HepG2 (cell line): ENCODE measurements around the gene ZDHHC16. TPM values are rescaled to one million over a fixed set of nuclear protein-coding genes. Genes with fewer than 3 reads are reported as not detected.

Source experiments
- CEBPG ChIP-seq: IDR thresholded peaks from 2 replicates; pipeline ENCODE4 v1.6.1; 2016
- E2F2 ChIP-seq: sonication (generic); formaldehyde crosslinking; IDR thresholded peaks from 2 replicates; pipeline ENCODE4 v1.4.0; 2020; ENCODE audit warnings: missing genetic modification reagents, borderline replicate concordance
- MBNL3 ChIP-seq: fragments of 250-450 bp; sonication (Bioruptor Pico); conservative IDR thresholded peaks from 2 replicates; pipeline ENCODE4 v1.8.0; 2022; ENCODE audit warnings: mild to moderate bottlenecking, inconsistent platforms
- MIXL1 ChIP-seq: IDR thresholded peaks from 2 replicates; pipeline ENCODE4 v1.6.1; 2016
- MTA3 ChIP-seq: sonication (generic); formaldehyde crosslinking; IDR thresholded peaks from 2 replicates; pipeline ENCODE4 v1.4.0; 2020; ENCODE audit warnings: missing genetic modification reagents
- MTERF4 ChIP-seq: sonication (generic); formaldehyde crosslinking; IDR thresholded peaks from 2 replicates; pipeline ENCODE4 v1.8.0; 2023; ENCODE audit warnings: mild to moderate bottlenecking, missing genetic modification reagents
- NFATC3 ChIP-seq: sonication (generic); formaldehyde crosslinking; IDR thresholded peaks from 2 replicates; pipeline ENCODE4 v1.5.1; 2020; ENCODE audit warnings: mild to moderate bottlenecking, missing genetic modification reagents
- NFE2L2 ChIP-seq: fragments of 150-350 bp; IDR thresholded peaks from 2 replicates; pipeline ENCODE4 v1.6.1; 2014; ENCODE audit warnings: low read length
- NR1H2 ChIP-seq: sonication (generic); formaldehyde crosslinking; IDR thresholded peaks from 2 replicates; pipeline ENCODE4 v1.8.1; 2022; ENCODE audit warnings: low read depth, missing genetic modification reagents, borderline replicate concordance
- PRDM4 ChIP-seq: sonication (generic); formaldehyde crosslinking; IDR thresholded peaks from 2 replicates; pipeline ENCODE4 v1.9.0; 2021; ENCODE audit warnings: missing genetic modification reagents, borderline replicate concordance
- RAD21 ChIP-seq: fragments of 450-650 bp; formaldehyde crosslinking; IDR thresholded peaks from 2 replicates; pipeline ENCODE4 v1.5.0; 2020; ENCODE audit warnings: mild to moderate bottlenecking
- SAP130 ChIP-seq: IDR thresholded peaks from 2 replicates; pipeline ENCODE4 v1.6.1; 2016; ENCODE audit warnings: low read depth
- ZC3H4 ChIP-seq: sonication (generic); formaldehyde crosslinking; IDR thresholded peaks from 2 replicates; pipeline ENCODE4 v1.4.0; 2020; ENCODE audit warnings: missing genetic modification reagents, borderline replicate concordance
- ZMYM4 ChIP-seq: sonication (generic); formaldehyde crosslinking; IDR thresholded peaks from 2 replicates; pipeline ENCODE4 v1.8.1; 2023; ENCODE audit warnings: mild to moderate bottlenecking, missing genetic modification reagents
- ZNF292 ChIP-seq: sonication (generic); formaldehyde crosslinking; IDR thresholded peaks from 2 replicates; pipeline ENCODE4 v1.8.1; 2022; ENCODE audit warnings: mild to moderate bottlenecking, low read depth, missing genetic modification reagents, borderline replicate concordance
- ZNF34 ChIP-seq: sonication (generic); formaldehyde crosslinking; IDR thresholded peaks from 2 replicates; pipeline ENCODE4 v1.4.0; 2020; ENCODE audit warnings: mild to moderate bottlenecking, missing genetic modification reagents, borderline replicate concordance
- ZNF747 ChIP-seq: sonication (generic); formaldehyde crosslinking; IDR thresholded peaks from 2 replicates; pipeline ENCODE4 v1.8.1; 2023; ENCODE audit warnings: missing genetic modification reagents, mild to moderate bottlenecking, borderline replicate concordance
- polyA plus RNA-seq, 8 experiments: library from polyadenylated mRNA; depleted of rRNA in 3 of 8; stranded (reverse) in 7 of 8; unstranded in 1 of 8; fragments of >200 nt; fragmentation: Illumina TruSeq in 4 of 8; extraction: Trizol in 4 of 8; gene quantifications; 2 replicates each; pipeline versions ENCODE4 v1.2.1 to v1.2.3, GENCODE V29; 2011 to 2016; ENCODE audit warnings: low read depth in 4 of 8, missing spikeins in 1 of 8, mixed read lengths in 1 of 8; ENCODE audit not compliant: insufficient read depth in 1 of 8
- total RNA-seq, 5 experiments: library from RNA; depleted of rRNA; stranded (reverse); fragments of >200 nt; fragmentation: Illumina TruSeq; extraction: Trizol; gene quantifications; 2 replicates each; pipeline ENCODE4 v1.2.3, GENCODE V29; 2016; ENCODE audit warnings: low read depth in 1 of 5
- TF ChIP-seq, protein P1 (sequence below): sonication (generic); formaldehyde crosslinking; IDR thresholded peaks from 2 replicates; pipeline ENCODE4 v1.4.0; 2020; ENCODE audit warnings: missing genetic modification reagents
- TF ChIP-seq, protein P2 (sequence below): sonication (generic); formaldehyde crosslinking; IDR thresholded peaks from 2 replicates; pipeline ENCODE4 v1.5.1; 2020; ENCODE audit warnings: missing genetic modification reagents, mild to moderate bottlenecking, borderline replicate concordance

ZDHHC16 gene
- total and polyA plus RNA-seq, 2 of the 13 experiments (the other 11 are each of a cell fraction or from before 2014, with no cell fraction given): 40.8 to 41.8 TPM

- TF ChIP-seq PRDM4: no peak
- TF ChIP-seq NFE2L2: no peak
- no peak for TF ChIP-seq MBNL3 (CRISPR knock-in tag)
- TF ChIP-seq CEBPG (CRISPR knock-in tag): no peak
- TF ChIP-seq MTA3 (CRISPR knock-in tag): no peak
- TF ChIP-seq RAD21 (CRISPR knock-in tag): no peak; the same call in 1 of the 2 replicates
- TF ChIP-seq, protein P1, sequence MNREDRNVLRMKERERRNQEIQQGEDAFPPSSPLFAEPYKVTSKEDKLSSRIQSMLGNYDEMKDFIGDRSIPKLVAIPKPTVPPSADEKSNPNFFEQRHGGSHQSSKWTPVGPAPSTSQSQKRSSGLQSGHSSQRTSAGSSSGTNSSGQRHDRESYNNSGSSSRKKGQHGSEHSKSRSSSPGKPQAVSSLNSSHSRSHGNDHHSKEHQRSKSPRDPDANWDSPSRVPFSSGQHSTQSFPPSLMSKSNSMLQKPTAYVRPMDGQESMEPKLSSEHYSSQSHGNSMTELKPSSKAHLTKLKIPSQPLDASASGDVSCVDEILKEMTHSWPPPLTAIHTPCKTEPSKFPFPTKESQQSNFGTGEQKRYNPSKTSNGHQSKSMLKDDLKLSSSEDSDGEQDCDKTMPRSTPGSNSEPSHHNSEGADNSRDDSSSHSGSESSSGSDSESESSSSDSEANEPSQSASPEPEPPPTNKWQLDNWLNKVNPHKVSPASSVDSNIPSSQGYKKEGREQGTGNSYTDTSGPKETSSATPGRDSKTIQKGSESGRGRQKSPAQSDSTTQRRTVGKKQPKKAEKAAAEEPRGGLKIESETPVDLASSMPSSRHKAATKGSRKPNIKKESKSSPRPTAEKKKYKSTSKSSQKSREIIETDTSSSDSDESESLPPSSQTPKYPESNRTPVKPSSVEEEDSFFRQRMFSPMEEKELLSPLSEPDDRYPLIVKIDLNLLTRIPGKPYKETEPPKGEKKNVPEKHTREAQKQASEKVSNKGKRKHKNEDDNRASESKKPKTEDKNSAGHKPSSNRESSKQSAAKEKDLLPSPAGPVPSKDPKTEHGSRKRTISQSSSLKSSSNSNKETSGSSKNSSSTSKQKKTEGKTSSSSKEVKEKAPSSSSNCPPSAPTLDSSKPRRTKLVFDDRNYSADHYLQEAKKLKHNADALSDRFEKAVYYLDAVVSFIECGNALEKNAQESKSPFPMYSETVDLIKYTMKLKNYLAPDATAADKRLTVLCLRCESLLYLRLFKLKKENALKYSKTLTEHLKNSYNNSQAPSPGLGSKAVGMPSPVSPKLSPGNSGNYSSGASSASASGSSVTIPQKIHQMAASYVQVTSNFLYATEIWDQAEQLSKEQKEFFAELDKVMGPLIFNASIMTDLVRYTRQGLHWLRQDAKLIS: no peak
- 0 out of 2 replicates have a peak, but pooled peaks have one; percentile 17 for TF ChIP-seq MIXL1 (CRISPR knock-in tag)
- peak; percentile 53 for TF ChIP-seq ZMYM4 (CRISPR knock-in tag)
- TF ChIP-seq NR1H2 (CRISPR knock-in tag): no peak
- TF ChIP-seq SAP130 (CRISPR knock-in tag): peak; percentile 100
- TF ChIP-seq, protein P2, sequence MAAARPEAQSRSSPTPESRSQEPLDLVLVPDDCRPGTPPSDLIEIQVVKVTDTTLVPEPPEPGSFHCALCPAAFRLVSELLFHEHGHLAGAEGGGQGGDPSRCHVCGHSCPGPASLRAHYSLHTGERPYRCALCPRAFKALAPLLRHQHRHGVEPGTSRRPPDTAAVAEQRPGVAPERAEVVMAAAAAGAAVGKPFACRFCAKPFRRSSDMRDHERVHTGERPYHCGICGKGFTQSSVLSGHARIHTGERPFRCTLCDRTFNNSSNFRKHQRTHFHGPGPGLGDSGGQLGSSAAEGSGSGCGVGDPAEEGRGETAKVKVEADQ (CRISPR knock-in tag): 0 out of 2 replicates have a peak, but pooled peaks have one; percentile 58
- TF ChIP-seq E2F2: 0 out of 2 replicates have a peak, but pooled peaks have one; percentile 56
- no peak for TF ChIP-seq ZNF292 (CRISPR knock-in tag)
- TF ChIP-seq ZNF747: no peak
- peak; percentile 80; the same call in 1 of the 2 replicates for TF ChIP-seq NFATC3 (CRISPR knock-in tag)
- TF ChIP-seq MTERF4: peak; percentile 88
- no peak for TF ChIP-seq ZNF34 (CRISPR knock-in tag)
- no peak for TF ChIP-seq ZC3H4 (CRISPR knock-in tag)
Measured at GRCh38 chr10:97400665-97401454, 45.1 kb upstream of the ZDHHC16 start, which contains the start of gene RRP12 (continued).
